SK-N-SH (cell line): ENCODE results near the gene MCAM. TPM values are rescaled to one million over a fixed set of nuclear protein-coding genes. Genes with fewer than 3 reads are reported as not detected.

Source experiments
- CTCF ChIA-PET: fragments of 300-600, 350-600 bp; formaldehyde crosslinking; extraction: SDS; loops from one replicate; lab custom pipeline; 2021; lab: Yijun Ruan, JAX
- POLR2A ChIA-PET: fragments of 350-600 bp; sonication (Branson Sonifier 250); formaldehyde crosslinking; extraction: SDS; loops from one replicate; lab custom pipeline; 2020; ENCODE audit warnings: antibody characterized with exemption, inconsistent platforms; lab: Yijun Ruan, JAX
- DNase-seq: peaks from one replicate; pipeline ENCODE4 v3.0.0; 2012
- H2AFZ ChIP-seq: fragments of 200-600 bp; sonication (generic); 2 replicates; pipeline ENCODE4 v1.8.1; 2016; ENCODE audit warnings: antibody characterized with exemption, mild to moderate bottlenecking, low read depth
- H3F3A ChIP-seq: fragments of 200-600 bp; sonication (generic); replicated peaks from 2 replicates; pipeline ENCODE3; 2016; ENCODE audit warnings: antibody characterized with exemption, mild to moderate bottlenecking; ENCODE audit not compliant: insufficient read depth
- H3K27ac ChIP-seq, 2 experiments: fragments of 200-500 bp in 1 of 2; fragments of 200-600 bp in 1 of 2; sonication (Bioruptor generic) in 1 of 2; sonication (generic), shearing (Covaris generic) in 1 of 2; 2 replicates each; pipeline versions ENCODE4 v1.5.1 to v1.6.1; 2014 to 2016; ENCODE audit warnings: low read depth in 2 of 2, inconsistent platforms in 1 of 2, low read length in 1 of 2, mild to moderate bottlenecking in 1 of 2, mixed read lengths in 1 of 2
- H3K27me3 ChIP-seq: fragments of 200-600 bp; sonication (generic), shearing (Covaris generic); 2 replicates; pipeline ENCODE4 v1.6.1; 2016; ENCODE audit warnings: mixed run types; ENCODE audit not compliant: insufficient read depth
- H3K36me3 ChIP-seq, 2 experiments: fragments of 200-500 bp in 1 of 2; fragments of 200-600 bp in 1 of 2; sonication (Bioruptor generic) in 1 of 2; sonication (generic) in 1 of 2; replicated peaks in 1 of 2; 2 replicates each; pipeline versions ENCODE3 to v1.5.1; 2014 to 2016; ENCODE audit warnings: low read length in 1 of 2, mild to moderate bottlenecking in 1 of 2; ENCODE audit not compliant: insufficient read depth in 2 of 2, control insufficient read depth in 1 of 2
- H3K4me1 ChIP-seq, 2 experiments: fragments of 200-500 bp in 1 of 2; fragments of 200-600 bp in 1 of 2; sonication (Bioruptor generic) in 1 of 2; sonication (generic), shearing (Covaris generic) in 1 of 2; 2 replicates each; pipeline versions ENCODE4 v1.5.1 to v1.6.1; 2014 to 2016; ENCODE audit warnings: low read depth in 1 of 2, low read length in 1 of 2, mixed run types in 1 of 2; ENCODE audit not compliant: insufficient read depth in 2 of 2, control insufficient read depth in 1 of 2
- H3K4me2 ChIP-seq: fragments of 200-600 bp; sonication (generic), shearing (Covaris generic); 2 replicates; pipeline ENCODE4 v1.6.1; 2017; ENCODE audit warnings: mixed run types
- H3K4me3 ChIP-seq, 2 experiments: fragments of 200-500 bp in 1 of 2; fragments of 200-600 bp in 1 of 2; sonication (Bioruptor generic) in 1 of 2; sonication (generic), shearing (Covaris generic) in 1 of 2; 2 replicates each; pipeline versions ENCODE4 v1.5.1 to v1.8.1; 2014 to 2016; ENCODE audit warnings: low read depth in 2 of 2, inconsistent platforms in 1 of 2, low read length in 1 of 2, mild to moderate bottlenecking in 1 of 2, mixed read lengths in 1 of 2, moderate library complexity in 1 of 2
- H3K79me2 ChIP-seq: fragments of 200-600 bp; sonication (generic); 2 replicates; pipeline ENCODE4 v1.8.1; 2017; ENCODE audit warnings: mild to moderate bottlenecking; ENCODE audit not compliant: insufficient read depth
- H3K9ac ChIP-seq: fragments of 200-600 bp; sonication (generic); 2 replicates; pipeline ENCODE4 v1.6.1; 2017; ENCODE audit warnings: mixed run types
- H3K9me2 ChIP-seq: fragments of 200-600 bp; sonication (generic); 2 replicates; pipeline ENCODE4 v1.6.1; 2017; ENCODE audit warnings: mixed run types
- H3K9me3 ChIP-seq: fragments of 200-600 bp; sonication (generic); 2 replicates; pipeline ENCODE4 v1.6.1; 2017; ENCODE audit warnings: mixed run types, mild to moderate bottlenecking, moderate library complexity
- H4K20me1 ChIP-seq: fragments of 200-600 bp; sonication (generic); 2 replicates; pipeline ENCODE4 v1.6.1; 2017; ENCODE audit warnings: mild to moderate bottlenecking, mixed run types; ENCODE audit not compliant: insufficient read depth
- CHD2 ChIP-seq: fragments of 150-350 bp; IDR thresholded peaks from 2 replicates; pipeline ENCODE4 v1.6.1; 2018; ENCODE audit warnings: low read length; ENCODE audit not compliant: partially characterized antibody
- CTCF ChIP-seq: fragments of 200-600 bp; sonication (generic); IDR thresholded peaks from 2 replicates; pipeline ENCODE4 v1.6.1; 2017; ENCODE audit warnings: antibody characterized with exemption, mild to moderate bottlenecking, moderate library complexity
- ELF1 ChIP-seq: IDR thresholded peaks from 2 replicates; pipeline ENCODE4 v1.4.0; 2012
- IRF3 ChIP-seq: fragments of 150-350 bp; IDR thresholded peaks from 2 replicates; pipeline ENCODE4 v1.6.1; 2016; ENCODE audit warnings: mild to moderate bottlenecking, low read depth, low read length
- MAX ChIP-seq: IDR thresholded peaks from 2 replicates; pipeline ENCODE4 v1.4.0; 2012; ENCODE audit warnings: low read depth
- MEF2A ChIP-seq: IDR thresholded peaks from 2 replicates; pipeline ENCODE4 v1.4.0; 2012; ENCODE audit warnings: low read depth, borderline replicate concordance
- NFIC ChIP-seq: IDR thresholded peaks from 2 replicates; pipeline ENCODE4 v1.4.0; 2012; ENCODE audit warnings: borderline replicate concordance
- NRF1 ChIP-seq: IDR thresholded peaks from 2 replicates; pipeline ENCODE4 v1.6.1; 2012; ENCODE audit warnings: low read depth, mild to moderate bottlenecking, low read length
- POLR2AphosphoS5 ChIP-seq: IDR thresholded peaks from 2 replicates; pipeline ENCODE4 v1.6.1; 2012; ENCODE audit warnings: low read depth, low read length
- RAD21 ChIP-seq: IDR thresholded peaks from 2 replicates; pipeline ENCODE4 v1.6.1; 2012; ENCODE audit warnings: mild to moderate bottlenecking, low read length
- RCOR1 ChIP-seq: fragments of 150-350 bp; IDR thresholded peaks from 2 replicates; pipeline ENCODE4 v1.6.1; 2017; ENCODE audit warnings: antibody characterized with exemption, low read length
- RXRA ChIP-seq: IDR thresholded peaks from 2 replicates; pipeline ENCODE4 v1.4.0; 2012; ENCODE audit warnings: low read depth, mild to moderate bottlenecking, borderline replicate concordance
- SIN3A ChIP-seq: IDR thresholded peaks from 2 replicates; pipeline ENCODE4 v1.6.1; 2012; ENCODE audit warnings: low read depth, mild to moderate bottlenecking, low read length, moderate library complexity, borderline replicate concordance
- WGBS: methylation state at CpG from one replicate; pipeline ENCODE4 v1.1.6; 2017; ENCODE audit warnings: low lambda C conversion rate; 5-methylcytosine and 5-hydroxymethylcytosine counted together
- polyA plus RNA-seq, 3 experiments: library from polyadenylated mRNA; depleted of rRNA; stranded (reverse); fragments of >200 nt; gene quantifications; 2 replicates each; pipeline ENCODE4 v1.2.3, GENCODE V29; 2012
- TF ChIP-seq, protein P1 (sequence below): IDR thresholded peaks from 2 replicates; pipeline ENCODE4 v1.4.0; 2012; ENCODE audit warnings: low read depth, borderline replicate concordance
- TF ChIP-seq, protein P2 (sequence below): fragments of 150-350 bp; IDR thresholded peaks from 2 replicates; pipeline ENCODE4 v1.6.1; 2017; ENCODE audit warnings: antibody characterized with exemption, low read length, low read depth, borderline replicate concordance
- TF ChIP-seq, protein P3 (sequence below): IDR thresholded peaks from 2 replicates; pipeline ENCODE4; 2012

MCAM gene
- polyA plus RNA-seq, 1 of the 3 experiments (the other 2 are of a cell fraction): 22.8 TPM

DNA sequence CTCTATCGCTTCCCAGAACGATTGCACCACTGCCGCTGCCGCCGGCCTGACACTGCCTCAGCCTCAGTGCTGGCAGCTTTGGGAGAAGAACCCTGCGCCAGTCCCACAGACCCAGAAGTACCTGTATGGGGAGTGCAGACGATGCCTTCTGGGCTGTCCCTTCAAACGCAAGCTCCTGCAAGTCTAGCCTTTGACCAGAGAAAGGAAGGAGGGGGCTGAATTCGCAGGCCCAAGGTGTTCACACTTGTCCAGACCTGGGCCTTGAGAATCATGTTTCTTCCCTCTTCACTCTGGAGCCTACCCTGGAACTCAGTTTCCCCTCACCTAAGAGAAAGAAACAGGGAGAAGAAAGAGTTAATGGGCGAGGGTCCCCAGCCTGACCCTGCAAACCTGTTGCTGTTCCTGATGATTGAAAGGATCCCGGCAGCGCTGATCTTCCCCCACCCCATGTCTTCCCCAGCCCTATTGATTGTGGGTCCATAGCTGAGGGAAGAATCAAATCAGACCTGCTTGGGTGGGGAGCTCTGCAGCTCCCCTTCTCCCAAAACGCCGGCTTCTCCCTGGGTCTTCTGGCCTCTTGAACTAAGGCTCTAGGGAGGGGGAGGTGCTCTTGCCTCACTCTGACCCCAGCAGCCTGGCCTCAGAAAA, 786 bp upstream of the MCAM start:
- no peaks in the 10 kb centered on the region for H3K9me3 ChIP-seq
- H3K4me1 ChIP-seq: peaks cover 12 to 31% of the 10 kb centered on the region in 2 experiments; a peak in 2 of 4 replicates
- WGBS: 93% methylated on average over 9 of the region's 14 CpGs
- peak; percentile 16 for DNase-seq
- no peaks in the 10 kb centered on the region for H3K9me2 ChIP-seq
- no peaks in the 10 kb centered on the region for H3K27me3 ChIP-seq
- no peak overlapping the region for H2AFZ ChIP-seq
- H3K4me3 ChIP-seq: peak overlapping the region in 1 of 2 experiments; percentile 55; a peak in 1 of 4 replicates
- peak overlapping the region; percentile 24; the same call in 1 of the 2 replicates for H3K4me2 ChIP-seq
- no peak overlapping the region for H3K9ac ChIP-seq
- ChIA-PET CTCF (interaction anchor here (0.6 to 4.8 kb wide), 11 partner anchors 11 to 173 kb away, joined by 3 to 18 read pairs (median 7); partner anchors contain the start of gene CBL), POLR2A (interaction anchor here (1.1 kb wide), 1 partner anchor 210 kb away, joined by 3 read pairs; no protein-coding TSS in a partner anchor)
- no peaks in the 10 kb centered on the region for H3K79me2 ChIP-seq
- no peak overlapping the region for H3K27ac ChIP-seq
- peaks cover 11% of the 10 kb centered on the region for H3F3A ChIP-seq
- TF ChIP-seq CHD2 (no peak), NRF1 (no peak), ELF1 (no peak), IRF3 (no peak), CTCF (no peak), SIN3A (no peak)
- TF ChIP-seq, protein P1, sequence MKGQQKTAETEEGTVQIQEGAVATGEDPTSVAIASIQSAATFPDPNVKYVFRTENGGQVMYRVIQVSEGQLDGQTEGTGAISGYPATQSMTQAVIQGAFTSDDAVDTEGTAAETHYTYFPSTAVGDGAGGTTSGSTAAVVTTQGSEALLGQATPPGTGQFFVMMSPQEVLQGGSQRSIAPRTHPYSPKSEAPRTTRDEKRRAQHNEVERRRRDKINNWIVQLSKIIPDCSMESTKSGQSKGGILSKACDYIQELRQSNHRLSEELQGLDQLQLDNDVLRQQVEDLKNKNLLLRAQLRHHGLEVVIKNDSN: no peak
- TF ChIP-seq, all 33 proteins: peak for 0
- H4K20me1 ChIP-seq: no peaks in the 10 kb centered on the region
- H3K36me3 ChIP-seq: no peaks in the 10 kb centered on the region

- Histone ChIP-seq H3K79me2 (no peaks in the 10 kb centered on the region), H3K4me1 (peaks cover 12 to 31% of the 10 kb centered on the region in 2 experiments; a peak in 2 of 4 replicates), H3K9me3 (no peaks in the 10 kb centered on the region), H3K36me3 (no peaks in the 10 kb centered on the region), H3K9ac (peak overlapping the region; percentile 43; the same call in 1 of the 2 replicates), H3F3A (peaks cover 8% of the 10 kb centered on the region), H3K27ac (no peak overlapping the region; a peak in 1 of 4 replicates), H2AFZ (peak overlapping the region; percentile 72), H3K4me2 (peak overlapping the region; percentile 100), H3K27me3 (no peaks in the 10 kb centered on the region), H4K20me1 (no peaks in the 10 kb centered on the region), H3K9me2 (no peaks in the 10 kb centered on the region), H3K4me3 (peak overlapping the region; percentile 55 to 68)
- WGBS: 15% methylated on average over 5 of the region's 46 CpGs
- POLR2A ChIA-PET: interaction anchor here (0.6 to 1.6 kb wide), 7 partner anchors 9 to 460 kb away, joined by 3 to 5 read pairs (median 3); partner anchors contain the start of genes C2CD2L, CBL and DPAGT1
- peak; percentile 92 for DNase-seq
- CTCF ChIA-PET: interaction anchor here (0.7 to 4.8 kb wide), 14 partner anchors 7 to 221 kb away, joined by 3 to 22 read pairs (median 7); partner anchors contain the start of gene CBL
- no peak for TF ChIP-seq RXRA
- TF ChIP-seq RCOR1: no peak
- TF ChIP-seq MAX: 0 out of 2 replicates have a peak, but pooled peaks have one; percentile 3
- TF ChIP-seq POLR2AphosphoS5: no peak
- TF ChIP-seq, protein P2, sequence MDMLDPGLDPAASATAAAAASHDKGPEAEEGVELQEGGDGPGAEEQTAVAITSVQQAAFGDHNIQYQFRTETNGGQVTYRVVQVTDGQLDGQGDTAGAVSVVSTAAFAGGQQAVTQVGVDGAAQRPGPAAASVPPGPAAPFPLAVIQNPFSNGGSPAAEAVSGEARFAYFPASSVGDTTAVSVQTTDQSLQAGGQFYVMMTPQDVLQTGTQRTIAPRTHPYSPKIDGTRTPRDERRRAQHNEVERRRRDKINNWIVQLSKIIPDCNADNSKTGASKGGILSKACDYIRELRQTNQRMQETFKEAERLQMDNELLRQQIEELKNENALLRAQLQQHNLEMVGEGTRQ: no peak
- peak; percentile 11 for TF ChIP-seq NFIC
- TF ChIP-seq, protein P3, sequence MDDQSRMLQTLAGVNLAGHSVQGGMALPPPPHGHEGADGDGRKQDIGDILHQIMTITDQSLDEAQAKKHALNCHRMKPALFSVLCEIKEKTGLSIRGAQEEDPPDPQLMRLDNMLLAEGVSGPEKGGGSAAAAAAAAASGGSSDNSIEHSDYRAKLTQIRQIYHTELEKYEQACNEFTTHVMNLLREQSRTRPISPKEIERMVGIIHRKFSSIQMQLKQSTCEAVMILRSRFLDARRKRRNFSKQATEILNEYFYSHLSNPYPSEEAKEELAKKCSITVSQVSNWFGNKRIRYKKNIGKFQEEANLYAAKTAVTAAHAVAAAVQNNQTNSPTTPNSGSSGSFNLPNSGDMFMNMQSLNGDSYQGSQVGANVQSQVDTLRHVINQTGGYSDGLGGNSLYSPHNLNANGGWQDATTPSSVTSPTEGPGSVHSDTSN: no peak
- no peak for TF ChIP-seq MEF2A
- no peak for TF ChIP-seq RAD21
Measured at GRCh38 chr11:119316016-119316728, 758 bp downstream of the MCAM start.
